NT2/D1 (cell line): ENCODE results near the gene FAM13A.
"Not testable (repeated sequence)": the region's sequence is repeated elsewhere in the genome, so short reads cannot be mapped to it uniquely, and the experiment has no call there.

ENCODE experiments used
- DNase-seq: peaks from one replicate; pipeline ENCODE4 v3.0.0-alpha.2; 2011; ENCODE audit warnings: low read depth, low spot score
- H3K27me3 ChIP-seq: 2 replicates; pipeline ENCODE4 v1.6.0; 2011; ENCODE audit warnings: mild to moderate bottlenecking; ENCODE audit not compliant: insufficient read length, insufficient read depth
- H3K36me3 ChIP-seq: 2 replicates; pipeline ENCODE4 v1.6.1; 2011; ENCODE audit warnings: mild to moderate bottlenecking, low read length, mixed read lengths; ENCODE audit not compliant: insufficient read depth, insufficient read length
- H3K4me1 ChIP-seq: 2 replicates; pipeline ENCODE4 v1.5.1; 2011; ENCODE audit not compliant: insufficient read depth, insufficient read length
- H3K4me3 ChIP-seq: 2 replicates; pipeline ENCODE4 v1.5.1; 2011; ENCODE audit warnings: low read depth; ENCODE audit not compliant: insufficient read length
- H3K9ac ChIP-seq: 2 replicates; pipeline ENCODE4 v1.6.0; 2011; ENCODE audit warnings: low read depth; ENCODE audit not compliant: insufficient read length
- H3K9me3 ChIP-seq: 2 replicates; pipeline ENCODE4 v1.5.1; 2011; ENCODE audit warnings: mild to moderate bottlenecking, low read length; ENCODE audit not compliant: insufficient read depth
- SUZ12 ChIP-seq: IDR thresholded peaks from 2 replicates; pipeline ENCODE4 v1.6.1; 2011; ENCODE audit not compliant: insufficient read length, insufficient read depth; ENCODE audit errors: extremely low read depth
- YY1 ChIP-seq: IDR thresholded peaks from 2 replicates; pipeline ENCODE4 v1.6.1; 2011; ENCODE audit not compliant: insufficient read length, insufficient read depth
- ZNF274 ChIP-seq: IDR thresholded peaks from 2 replicates; pipeline ENCODE4 v1.6.1; 2011; ENCODE audit warnings: mild to moderate bottlenecking, low read depth, low read length

Gene FAM13A

GRCh38 chr4:89077761-89078160, 20.8 kb upstream of the FAM13A start:
- no peak overlapping the region for H3K9ac ChIP-seq
- no peak for DNase-seq
- H3K36me3 ChIP-seq: no peaks in the 10 kb centered on the region
- no peaks in the 10 kb centered on the region for H3K4me1 ChIP-seq
- TF ChIP-seq YY1 (no peak), ZNF274 (no peak), SUZ12 (no peak)
- H3K9me3 ChIP-seq: no peaks in the 10 kb centered on the region
- H3K27me3 ChIP-seq: no peaks in the 10 kb centered on the region
- H3K4me3 ChIP-seq: no peak overlapping the region

DNA sequence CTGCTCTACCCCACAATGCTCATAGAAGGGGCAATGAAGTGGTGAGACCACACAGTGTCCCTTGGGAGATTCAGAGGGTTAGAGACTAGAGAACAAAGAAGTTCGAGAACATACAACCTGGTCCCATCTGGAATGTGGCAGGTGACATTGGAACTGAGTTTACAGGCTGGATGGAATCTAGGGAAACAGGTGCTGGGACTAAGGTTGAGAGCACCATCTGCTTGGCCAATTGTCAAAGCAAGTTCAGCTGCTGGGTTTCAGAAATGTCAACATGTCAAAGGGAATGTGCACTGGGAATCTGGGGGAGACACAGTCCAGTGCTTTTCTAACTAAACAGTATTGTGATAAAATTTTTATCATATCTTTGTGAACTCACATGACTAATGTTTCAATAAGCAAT, 15.9 kb upstream of the FAM13A start:
- no peak for DNase-seq
- H3K4me1 ChIP-seq: no peaks in the 10 kb centered on the region
- no peak for TF ChIP-seq YY1
- TF ChIP-seq ZNF274: no peak
- TF ChIP-seq SUZ12: no peak

DNA sequence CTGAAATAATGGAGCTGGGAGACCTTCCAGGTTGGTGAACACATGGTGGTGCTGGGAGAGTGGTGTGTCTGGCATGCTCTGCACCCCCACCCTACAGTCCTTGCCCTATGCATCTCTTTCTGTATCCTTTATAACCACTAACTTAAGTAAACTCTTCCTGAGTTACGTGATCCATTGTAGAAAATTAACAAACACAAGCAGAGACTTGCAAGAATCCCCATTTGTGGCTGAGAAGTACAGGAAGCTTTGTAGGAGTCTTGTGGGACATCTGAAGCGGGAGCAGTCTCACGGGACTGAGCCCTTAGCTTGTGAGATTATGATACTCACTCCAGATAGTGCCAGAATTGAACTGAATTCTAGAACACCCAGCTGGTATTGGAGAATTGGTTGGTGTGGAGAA, 14.3 kb upstream of the FAM13A start:
- H3K4me3 ChIP-seq: no peak overlapping the region
- DNase-seq: no peak
- no peaks in the 10 kb centered on the region for H3K27me3 ChIP-seq
- TF ChIP-seq SUZ12 (no peak), ZNF274 (no peak), YY1 (no peak)
- H3K9me3 ChIP-seq: no peaks in the 10 kb centered on the region
- H3K9ac ChIP-seq: no peak overlapping the region
- H3K4me1 ChIP-seq: no peaks in the 10 kb centered on the region
- H3K36me3 ChIP-seq: no peaks in the 10 kb centered on the region

More for the DNA sequence above, 15.9 kb upstream of the FAM13A start:
- no peak overlapping the region for H3K4me3 ChIP-seq
- no peak overlapping the region for H3K9ac ChIP-seq
- no peaks in the 10 kb centered on the region for H3K27me3 ChIP-seq
- H3K36me3 ChIP-seq: no peaks in the 10 kb centered on the region
- H3K9me3 ChIP-seq: no peaks in the 10 kb centered on the region

DNA sequence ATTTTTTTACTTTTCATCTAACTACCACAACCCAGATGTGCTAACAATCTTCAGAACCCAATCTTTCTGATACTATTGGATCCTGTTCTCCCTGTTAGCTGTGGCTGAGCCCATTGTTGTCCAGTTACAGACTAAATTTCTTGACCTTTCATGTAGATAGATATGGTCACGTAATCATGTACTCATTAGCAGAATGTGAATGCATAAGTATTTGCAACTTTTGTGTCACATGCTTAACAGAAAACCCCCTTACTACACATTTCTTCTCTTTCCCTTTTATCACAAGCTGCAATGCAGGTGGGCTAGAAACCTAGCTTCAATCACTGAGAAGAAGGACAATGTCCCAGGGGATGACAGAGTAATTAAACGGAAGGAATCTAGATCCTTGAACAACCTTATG, 13.1 kb upstream of the FAM13A start:
- Histone ChIP-seq H3K9ac (no peak overlapping the region), H3K4me1 (no peaks in the 10 kb centered on the region), H3K36me3 (no peaks in the 10 kb centered on the region), H3K4me3 (no peak overlapping the region), H3K27me3 (no peaks in the 10 kb centered on the region), H3K9me3 (peaks cover under 1% of the 10 kb centered on the region; the same call in 1 of the 2 replicates)
- no peak for DNase-seq
- no peak for TF ChIP-seq ZNF274
- no peak for TF ChIP-seq YY1
- no peak for TF ChIP-seq SUZ12

GRCh38 chr4:89069481-89069880, 12.5 kb upstream of the FAM13A start:
- Histone ChIP-seq H3K9ac (no peak overlapping the region), H3K27me3 (no peaks in the 10 kb centered on the region), H3K4me1 (no peaks in the 10 kb centered on the region), H3K36me3 (no peaks in the 10 kb centered on the region), H3K9me3 (peaks cover 5% of the 10 kb centered on the region; the same call in 1 of the 2 replicates), H3K4me3 (no peak overlapping the region)
- TF ChIP-seq YY1 (no peak), SUZ12 (no peak), ZNF274 (no peak)
- DNase-seq: no peak

- DNase-seq: no peak
Observed at GRCh38 chr4:89067417-89067816, 10.4 kb upstream of the FAM13A start.

GRCh38 chr4:89064848-89065247, 7.9 kb upstream of the FAM13A start:
- DNase-seq: no peak
- Histone ChIP-seq H3K9ac (no peak overlapping the region), H3K9me3 (peaks cover 5% of the 10 kb centered on the region; the same call in 1 of the 2 replicates), H3K36me3 (no peaks in the 10 kb centered on the region), H3K4me1 (no peaks in the 10 kb centered on the region), H3K4me3 (no peak overlapping the region), H3K27me3 (no peaks in the 10 kb centered on the region)
- TF ChIP-seq ZNF274 (no peak), YY1 (no peak), SUZ12 (no peak)

More at GRCh38 chr4:89067417-89067816, 10.4 kb upstream of the FAM13A start:
- Histone ChIP-seq H3K9me3 (peaks cover 5% of the 10 kb centered on the region; the same call in 1 of the 2 replicates), H3K9ac (no peak overlapping the region), H3K4me3 (no peak overlapping the region), H3K4me1 (no peaks in the 10 kb centered on the region), H3K27me3 (no peaks in the 10 kb centered on the region), H3K36me3 (no peaks in the 10 kb centered on the region)
- TF ChIP-seq YY1: no peak
- no peak for TF ChIP-seq ZNF274
- TF ChIP-seq SUZ12: no peak

DNA sequence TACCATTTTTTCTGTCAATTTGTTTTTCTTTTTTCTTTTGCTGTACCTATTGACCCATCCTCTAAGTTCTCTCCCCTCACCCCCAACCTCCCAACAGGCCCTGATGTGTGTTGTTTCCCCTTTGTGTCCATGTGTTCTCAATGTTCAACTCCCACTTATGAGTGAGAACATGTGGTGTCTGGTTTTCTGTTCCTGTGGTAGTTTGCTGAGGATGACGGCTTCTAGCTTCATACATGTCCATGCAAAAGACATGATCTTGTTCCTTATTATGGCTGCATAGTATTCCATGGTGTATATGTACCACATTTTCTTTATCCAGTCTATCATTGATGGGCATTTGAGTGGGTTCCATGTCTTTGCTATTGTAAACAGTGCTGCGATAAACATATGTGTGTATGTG, 859 bp upstream of the FAM13A start:
- H3K9ac ChIP-seq, H3K27me3 ChIP-seq, H3K4me1 ChIP-seq, H3K36me3 ChIP-seq, H3K9me3 ChIP-seq, DNase-seq, H3K4me3 ChIP-seq: not testable (repeated sequence)
